AG09309 (cell line): Measurements from ENCODE around the gene NSUN2.

Experiments
- DNase-seq: peaks from one replicate; pipeline ENCODE4 v3.0.0-alpha.2; 2010; ENCODE audit warnings: low read depth
- H3K4me3 ChIP-seq: 2 replicates; pipeline ENCODE4 v1.5.1; 2011; ENCODE audit warnings: mild to moderate bottlenecking, low read depth, low read length, moderate library complexity; ENCODE audit not compliant: control insufficient read depth
- TF ChIP-seq, protein P1 (sequence below): IDR thresholded peaks from 2 replicates; pipeline ENCODE4 v1.5.1; 2011; ENCODE audit warnings: mild to moderate bottlenecking, low read depth, low read length, inconsistent platforms; ENCODE audit not compliant: insufficient read depth, control insufficient read depth; ENCODE audit errors: missing control alignments

Gene NSUN2

DNA sequence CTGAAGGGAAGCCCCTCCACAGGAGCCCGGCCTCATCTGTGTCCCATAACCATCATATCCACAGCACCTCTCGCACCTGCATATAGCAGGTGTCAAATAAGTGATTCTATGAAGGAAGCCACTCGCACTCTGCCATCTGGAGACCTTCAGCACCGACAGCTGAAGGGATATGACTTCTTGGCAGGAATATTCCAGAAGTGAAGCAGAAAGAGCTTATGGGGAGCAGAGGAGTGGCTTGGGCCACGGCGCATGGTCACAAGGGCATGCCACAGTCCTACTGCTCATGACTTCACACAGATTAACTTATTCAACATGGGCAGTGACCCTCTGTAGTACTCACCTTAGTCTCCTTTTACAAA is 80.9 kb downstream of the NSUN2 start:
- no peak overlapping the region for H3K4me3 ChIP-seq
- DNase-seq, result no peak
- TF ChIP-seq, protein P1, sequence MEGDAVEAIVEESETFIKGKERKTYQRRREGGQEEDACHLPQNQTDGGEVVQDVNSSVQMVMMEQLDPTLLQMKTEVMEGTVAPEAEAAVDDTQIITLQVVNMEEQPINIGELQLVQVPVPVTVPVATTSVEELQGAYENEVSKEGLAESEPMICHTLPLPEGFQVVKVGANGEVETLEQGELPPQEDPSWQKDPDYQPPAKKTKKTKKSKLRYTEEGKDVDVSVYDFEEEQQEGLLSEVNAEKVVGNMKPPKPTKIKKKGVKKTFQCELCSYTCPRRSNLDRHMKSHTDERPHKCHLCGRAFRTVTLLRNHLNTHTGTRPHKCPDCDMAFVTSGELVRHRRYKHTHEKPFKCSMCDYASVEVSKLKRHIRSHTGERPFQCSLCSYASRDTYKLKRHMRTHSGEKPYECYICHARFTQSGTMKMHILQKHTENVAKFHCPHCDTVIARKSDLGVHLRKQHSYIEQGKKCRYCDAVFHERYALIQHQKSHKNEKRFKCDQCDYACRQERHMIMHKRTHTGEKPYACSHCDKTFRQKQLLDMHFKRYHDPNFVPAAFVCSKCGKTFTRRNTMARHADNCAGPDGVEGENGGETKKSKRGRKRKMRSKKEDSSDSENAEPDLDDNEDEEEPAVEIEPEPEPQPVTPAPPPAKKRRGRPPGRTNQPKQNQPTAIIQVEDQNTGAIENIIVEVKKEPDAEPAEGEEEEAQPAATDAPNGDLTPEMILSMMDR, result no peak

- no peak overlapping the region for H3K4me3 ChIP-seq
- peak; percentile 35 for DNase-seq
- TF ChIP-seq, protein P1, result no peak
Measured at GRCh38 chr5:6551287-6551954, 81.4 kb downstream of the NSUN2 start.

GRCh38 chr5:6550628-6551027 is 82.2 kb downstream of the NSUN2 start:
- TF ChIP-seq, protein P1, result no peak
- DNase-seq, result no peak
- H3K4me3 ChIP-seq, result no peak overlapping the region
